Measurements from ENCODE around the gene ADAMTS7. TPM values are rescaled to one million over a fixed set of nuclear protein-coding genes. Genes with fewer than 3 reads are reported as not detected.
"Not testable (repeated sequence)": the region's sequence is repeated elsewhere in the genome, so short reads cannot be mapped to it uniquely, and the experiment has no call there.

The ADAMTS7 gene
- total and polyA plus RNA-seq, 10 donors = 0.47 to 15.0 (median 8.2) TPM

- peak; percentile 53 for DNase-seq
- H3K36me3 ChIP-seq = no peaks in the 10 kb centered on the region
- 86 to 90% (median 87%) methylated on average over 15 to 18 of the region's 18 CpGs for WGBS, 5 donors
These were observed 42.5 kb downstream of the ADAMTS7 start for GRCh38 chr15:78768531-78769408.

DNA sequence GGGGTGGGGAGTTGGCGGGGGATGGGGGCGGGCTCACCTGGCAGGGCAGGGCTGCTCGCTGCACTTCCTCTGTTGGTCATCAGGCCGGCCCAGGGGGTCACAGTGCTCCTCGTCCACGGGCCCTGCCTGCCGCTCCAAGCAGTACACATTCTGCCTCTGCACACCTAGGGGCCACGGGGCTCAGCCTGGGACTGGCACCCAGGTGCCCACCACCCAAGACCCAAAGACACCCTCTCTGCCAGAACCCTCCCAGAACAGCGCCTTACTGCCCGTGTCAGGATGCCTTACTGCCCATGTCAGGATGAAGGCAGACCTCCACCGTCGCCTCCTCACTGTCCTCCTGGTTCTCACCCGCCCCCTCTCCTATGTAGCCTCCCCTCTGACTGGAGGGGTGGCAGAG, 43.2 kb downstream of the ADAMTS7 start:
- no peaks in the 10 kb centered on the region for H3K27me3 ChIP-seq (replicated peaks in 1 of 7)
- TF ChIP-seq CTCF (IDR thresholded peaks at IDR 0.05 in 8 of 11, conservative IDR thresholded peaks at IDR 0.05 in 3 of 11) (no peak), POLR2AphosphoS5 (IDR thresholded peaks at IDR 0.05) (no peak), POLR2A (IDR thresholded peaks at IDR 0.05) (no peak)
- no peaks in the 10 kb centered on the region for H3K36me3 ChIP-seq
- DNase-seq = peak; percentile 62
- no peak overlapping the region for H3K4me3 ChIP-seq
- peaks cover 0 to 21% (median 2%) of the 10 kb centered on the region in 6 donors for H3K4me1 ChIP-seq
- intact Hi-C loops (cut with DNase I; ENCODE audit: low total_unique reads) = no loop called here
- no peaks in the 10 kb centered on the region for H3K9me3 ChIP-seq
- H3K27ac ChIP-seq = no peak overlapping the region
- 74 to 88% (median 86%) methylated on average over 11 to 13 of the region's 13 CpGs for WGBS, 5 donors

More at GRCh38 chr15:78768531-78769408, 42.5 kb downstream of the ADAMTS7 start:
- Histone ChIP-seq H3K4me3 (no peak overlapping the region), H3K27ac (no peak overlapping the region), H3K9me3 (no peaks in the 10 kb centered on the region), H3K27me3 (replicated peaks in 1 of 7) (no peaks in the 10 kb centered on the region), H3K4me1 (peaks cover 0 to 14% (median 0%) of the 10 kb centered on the region in 6 donors)
- intact Hi-C loops (cut with DNase I; ENCODE audit: low total_unique reads) = no loop called here
- TF ChIP-seq CTCF (IDR thresholded peaks at IDR 0.05 in 8 of 11, conservative IDR thresholded peaks at IDR 0.05 in 3 of 11) (no peak), POLR2A (IDR thresholded peaks at IDR 0.05) (no peak), POLR2AphosphoS5 (IDR thresholded peaks at IDR 0.05) (no peak)

DNA sequence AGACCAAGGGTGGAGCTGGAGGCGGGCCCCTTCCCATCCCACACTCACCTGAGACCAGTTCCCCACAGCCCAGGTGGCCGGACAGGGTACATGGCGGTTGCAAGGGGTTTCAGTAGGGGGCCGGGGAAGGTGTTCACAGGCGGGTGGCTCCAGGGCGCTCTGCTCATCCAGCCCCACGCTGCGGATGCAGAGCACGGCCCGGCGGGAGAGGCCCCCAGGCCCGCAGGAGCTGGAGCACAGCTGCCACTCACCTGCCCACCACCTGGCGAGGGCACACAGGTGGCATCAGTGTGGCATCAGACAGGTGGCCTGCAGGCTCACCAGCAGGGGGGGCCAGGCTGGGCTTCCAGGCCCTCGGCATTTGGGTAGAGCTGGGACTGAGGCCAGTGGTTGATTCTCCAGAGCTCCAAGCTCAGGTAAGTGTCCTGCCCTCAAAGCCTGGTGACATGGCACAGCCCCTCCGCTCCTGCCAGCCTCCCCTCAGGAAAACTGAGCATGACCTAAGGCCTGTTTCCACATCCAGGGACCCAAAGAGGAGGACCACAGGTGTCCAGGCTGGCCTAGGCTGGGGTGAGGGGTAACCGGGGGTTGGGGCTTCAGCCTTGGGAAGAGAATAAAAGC, 43.8 kb downstream of the ADAMTS7 start:
- DNase-seq = peak; percentile 70
- intact Hi-C loops (cut with DNase I; ENCODE audit: low total_unique reads) = no loop called here
- H3K27me3 ChIP-seq (replicated peaks in 1 of 7) = no peaks in the 10 kb centered on the region

DNA sequence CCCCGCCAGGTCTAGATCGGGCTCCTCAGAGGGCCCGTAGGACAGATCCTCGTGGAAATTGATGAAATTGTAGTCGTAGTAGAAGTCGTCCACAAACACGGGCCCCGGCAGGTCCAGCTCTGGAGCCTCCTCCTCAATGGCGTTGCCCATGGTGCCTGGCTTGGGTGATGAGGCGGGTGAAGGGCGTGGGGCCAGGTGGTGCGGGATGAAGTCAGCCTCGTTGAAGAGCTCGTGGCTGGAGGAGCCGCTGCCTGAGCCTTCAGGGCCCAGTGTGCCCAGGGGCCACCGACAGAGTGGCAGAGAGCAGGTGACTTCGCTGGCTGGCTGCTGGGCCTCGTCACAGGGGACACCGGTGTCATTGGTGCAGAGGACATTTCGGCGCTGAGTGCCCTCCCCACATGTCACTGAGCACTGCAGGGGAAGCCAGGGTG, 44.6 kb downstream of the ADAMTS7 start:
- intact Hi-C loops (cut with DNase I; ENCODE audit: low total_unique reads); H3K27me3 ChIP-seq (replicated peaks in 1 of 7); H3K27ac ChIP-seq; H3K4me3 ChIP-seq; H3K36me3 ChIP-seq; H3K9me3 ChIP-seq: not testable (repeated sequence)
- H3K4me1 ChIP-seq = peaks cover 5 to 35% (median 13%) of the 10 kb centered on the region in 6 donors
- 91 to 95% (median 93%) methylated on average over 4 to 21 of the region's 21 CpGs for WGBS, 5 donors
- DNase-seq = peak; percentile 69

More for the DNA sequence above, 43.8 kb downstream of the ADAMTS7 start:
- H3K36me3 ChIP-seq = no peaks in the 10 kb centered on the region
- H3K9me3 ChIP-seq = no peaks in the 10 kb centered on the region
- no peak overlapping the region for H3K27ac ChIP-seq
- H3K4me1 ChIP-seq = peaks cover 0 to 27% (median 6%) of the 10 kb centered on the region in 6 donors
- no peak overlapping the region for H3K4me3 ChIP-seq
- WGBS, 5 donors = 89 to 98% (median 93%) methylated on average over 3 to 16 of the region's 16 CpGs
- TF ChIP-seq POLR2AphosphoS5 (IDR thresholded peaks at IDR 0.05) (no peak), CTCF (IDR thresholded peaks at IDR 0.05 in 8 of 11, conservative IDR thresholded peaks at IDR 0.05 in 3 of 11) (no peak), POLR2A (IDR thresholded peaks at IDR 0.05) (no peak)
